Keratinocyte (primary cell): ENCODE results near the gene RECK. TPM values are rescaled to one million over a fixed set of nuclear protein-coding genes. Genes with fewer than 3 reads are reported as not detected.

ENCODE experiments used
- DNase-seq: peaks from one replicate; pipeline ENCODE4 v3.0.0-alpha.2; 2011; ENCODE audit warnings: low read depth, missing footprints, low spot score
- FAIRE-seq: peaks from 2 replicates; lab custom pipeline; 2011; peaks lifted over from hg19 to GRCh38; lab: Jason Lieb, UNC
- H2AFZ ChIP-seq: 2 replicates; pipeline ENCODE4 v1.6.0; 2012; ENCODE audit warnings: low read length, control low read depth, inconsistent platforms; ENCODE audit not compliant: control insufficient read depth
- H3K27ac ChIP-seq: 2 replicates; pipeline ENCODE4 v1.5.1; 2011; ENCODE audit warnings: low read length; ENCODE audit not compliant: control insufficient read depth, insufficient read depth
- H3K27me3 ChIP-seq: 3 replicates; pipeline ENCODE4 v1.6.0; 2011; ENCODE audit warnings: low read length; ENCODE audit not compliant: control insufficient read depth, insufficient read depth; ENCODE audit errors: extremely low read depth
- H3K36me3 ChIP-seq, 2 experiments: 2 replicates in 1 of 2; 3 replicates in 1 of 2; pipeline ENCODE4 v1.5.1; 2011; ENCODE audit warnings: low read length in 2 of 2, mild to moderate bottlenecking in 1 of 2; ENCODE audit not compliant: control insufficient read depth in 2 of 2, insufficient read depth in 2 of 2; ENCODE audit errors: extremely low read depth in 1 of 2
- H3K4me1 ChIP-seq: 3 replicates; pipeline ENCODE4 v1.5.1; 2011; ENCODE audit warnings: low read length; ENCODE audit not compliant: control insufficient read depth, insufficient read depth; ENCODE audit errors: extremely low read depth
- H3K4me2 ChIP-seq: 3 replicates; pipeline ENCODE4 v1.6.0; 2011; ENCODE audit warnings: low read depth, low read length; ENCODE audit not compliant: control insufficient read depth, insufficient read depth; ENCODE audit errors: extremely low read depth
- H3K4me3 ChIP-seq, 3 experiments: fragments of 200-600 bp in 1 of 3; sonication (generic) in 1 of 3; 2 replicates in 2 of 3; 3 replicates in 1 of 3; pipeline ENCODE4 v1.5.1; 2011 to 2016; ENCODE audit warnings: low read length in 3 of 3, mild to moderate bottlenecking in 3 of 3, control low read depth in 2 of 3, inconsistent platforms in 1 of 3, low read depth in 1 of 3, mixed read lengths in 1 of 3, mixed run types in 1 of 3, moderate library complexity in 1 of 3; ENCODE audit not compliant: control insufficient read depth in 2 of 3, insufficient read depth in 2 of 3; ENCODE audit errors: extremely low read depth in 1 of 3
- H3K79me2 ChIP-seq: 2 replicates; pipeline ENCODE4 v1.6.0; 2012; ENCODE audit warnings: low read length; ENCODE audit not compliant: control insufficient read depth, insufficient read depth
- H3K9ac ChIP-seq: 3 replicates; pipeline ENCODE4 v1.6.0; 2011; ENCODE audit warnings: low read length; ENCODE audit not compliant: control insufficient read depth, insufficient read depth; ENCODE audit errors: extremely low read depth
- H3K9me1 ChIP-seq: 3 replicates; pipeline ENCODE4 v1.6.0; 2011; ENCODE audit warnings: low read length; ENCODE audit not compliant: control insufficient read depth, insufficient read depth; ENCODE audit errors: extremely low read depth
- H3K9me3 ChIP-seq: 2 replicates; pipeline ENCODE4 v1.5.1; 2012; ENCODE audit warnings: low read depth, low read length; ENCODE audit not compliant: control insufficient read depth
- H4K20me1 ChIP-seq: 3 replicates; pipeline ENCODE4 v1.6.0; 2011; ENCODE audit warnings: low read length; ENCODE audit not compliant: control insufficient read depth, insufficient read depth; ENCODE audit errors: extremely low read depth
- EZH2 ChIP-seq: IDR thresholded peaks from one replicate; pipeline ENCODE4 v1.6.1; 2012; ENCODE audit warnings: inconsistent platforms, mild to moderate bottlenecking, low read length, moderate library complexity
- dilution Hi-C: fragments of 300-500 bp; cut with MboI; formaldehyde crosslinking; loops from one replicate; pipeline ENCODE4 v1.7.0; 2020; ENCODE audit warnings: low sequenced_read_pairs; ENCODE audit not compliant: extremely low pct_ligation_motif_present
- polyA plus RNA-seq, 5 experiments: library from polyadenylated mRNA; depleted of rRNA in 3 of 5; stranded (reverse) in 3 of 5; stranded (forward) in 1 of 5; unstranded in 1 of 5; fragments of >200 nt; gene quantifications; 1 replicate in 1 of 5; 2 replicates in 3 of 5; 3 replicates in 1 of 5; pipeline versions ENCODE4 v1.2.1 to v1.2.3, GENCODE V29; 2011 to 2012; ENCODE audit warnings: missing spikeins in 2 of 5, low read depth in 1 of 5, low replicate concordance in 1 of 5
- TF ChIP-seq, protein P1 (sequence below), 3 experiments: IDR thresholded peaks in 1 of 3; conservative IDR thresholded peaks in 1 of 3; optimal IDR thresholded peaks in 1 of 3; 2 replicates in 2 of 3; 3 replicates in 1 of 3; pipeline versions ENCODE3 to v1.5.1; 2011; ENCODE audit warnings: low read length in 3 of 3, mild to moderate bottlenecking in 3 of 3, moderate library complexity in 2 of 3, control low read depth in 1 of 3, inconsistent platforms in 1 of 3; ENCODE audit not compliant: insufficient read depth in 2 of 3; ENCODE audit errors: extremely low read depth in 1 of 3

The RECK gene
- polyA plus RNA-seq, 1 donor (not counting 4 experiments of a cell fraction or from before 2014, with no cell fraction given) = 4.6 TPM

DNA sequence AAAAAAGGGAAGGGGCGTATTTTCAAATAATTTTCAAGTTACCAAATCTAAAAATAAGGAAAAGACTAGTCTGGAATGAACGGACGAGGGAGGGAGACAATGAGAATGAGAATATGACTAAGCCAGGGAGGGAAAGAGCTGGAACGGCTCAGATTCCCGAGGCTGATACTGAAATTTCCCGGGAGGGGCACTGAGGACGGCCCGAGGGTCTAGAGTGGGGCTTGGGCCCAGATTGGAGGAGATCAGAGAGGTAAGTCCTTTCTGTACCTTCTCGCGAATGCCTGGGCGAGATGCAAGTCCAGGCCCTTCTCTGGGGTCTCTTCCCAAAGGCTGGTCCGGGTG, 129.1 kb downstream of the RECK start:
- H3K9me1 ChIP-seq = no peaks in the 10 kb centered on the region
- no peaks in the 10 kb centered on the region for H3K36me3 ChIP-seq
- no peak for TF ChIP-seq EZH2
- TF ChIP-seq, protein P1, sequence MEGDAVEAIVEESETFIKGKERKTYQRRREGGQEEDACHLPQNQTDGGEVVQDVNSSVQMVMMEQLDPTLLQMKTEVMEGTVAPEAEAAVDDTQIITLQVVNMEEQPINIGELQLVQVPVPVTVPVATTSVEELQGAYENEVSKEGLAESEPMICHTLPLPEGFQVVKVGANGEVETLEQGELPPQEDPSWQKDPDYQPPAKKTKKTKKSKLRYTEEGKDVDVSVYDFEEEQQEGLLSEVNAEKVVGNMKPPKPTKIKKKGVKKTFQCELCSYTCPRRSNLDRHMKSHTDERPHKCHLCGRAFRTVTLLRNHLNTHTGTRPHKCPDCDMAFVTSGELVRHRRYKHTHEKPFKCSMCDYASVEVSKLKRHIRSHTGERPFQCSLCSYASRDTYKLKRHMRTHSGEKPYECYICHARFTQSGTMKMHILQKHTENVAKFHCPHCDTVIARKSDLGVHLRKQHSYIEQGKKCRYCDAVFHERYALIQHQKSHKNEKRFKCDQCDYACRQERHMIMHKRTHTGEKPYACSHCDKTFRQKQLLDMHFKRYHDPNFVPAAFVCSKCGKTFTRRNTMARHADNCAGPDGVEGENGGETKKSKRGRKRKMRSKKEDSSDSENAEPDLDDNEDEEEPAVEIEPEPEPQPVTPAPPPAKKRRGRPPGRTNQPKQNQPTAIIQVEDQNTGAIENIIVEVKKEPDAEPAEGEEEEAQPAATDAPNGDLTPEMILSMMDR (optimal IDR thresholded peaks at IDR 0.05 in 1 of 3, IDR thresholded peaks at IDR 0.05 in 1 of 3, conservative IDR thresholded peaks at IDR 0.05 in 1 of 3; ENCODE audit: extremely low read depth in 1 of 3, insufficient read depth in 2 of 3, low read length in 3 of 3) = no peak
- dilution Hi-C loops = no loop called here
- peaks cover 10% of the 10 kb centered on the region for H3K4me1 ChIP-seq
- H3K27me3 ChIP-seq = peaks cover 8% of the 10 kb centered on the region
- H3K4me2 ChIP-seq = peak overlapping the region; percentile 82
- no peaks in the 10 kb centered on the region for H3K79me2 ChIP-seq
- H3K4me3 ChIP-seq = peak overlapping the region in 1 of 3 experiments; percentile 13
- no peaks in the 10 kb centered on the region for H4K20me1 ChIP-seq
- DNase-seq = no peak
- H3K27ac ChIP-seq = no peak overlapping the region
- no peak for FAIRE-seq
- H3K9me3 ChIP-seq = no peaks in the 10 kb centered on the region
- H3K9ac ChIP-seq = no peak overlapping the region
- peak overlapping the region; percentile 33 for H2AFZ ChIP-seq

DNA sequence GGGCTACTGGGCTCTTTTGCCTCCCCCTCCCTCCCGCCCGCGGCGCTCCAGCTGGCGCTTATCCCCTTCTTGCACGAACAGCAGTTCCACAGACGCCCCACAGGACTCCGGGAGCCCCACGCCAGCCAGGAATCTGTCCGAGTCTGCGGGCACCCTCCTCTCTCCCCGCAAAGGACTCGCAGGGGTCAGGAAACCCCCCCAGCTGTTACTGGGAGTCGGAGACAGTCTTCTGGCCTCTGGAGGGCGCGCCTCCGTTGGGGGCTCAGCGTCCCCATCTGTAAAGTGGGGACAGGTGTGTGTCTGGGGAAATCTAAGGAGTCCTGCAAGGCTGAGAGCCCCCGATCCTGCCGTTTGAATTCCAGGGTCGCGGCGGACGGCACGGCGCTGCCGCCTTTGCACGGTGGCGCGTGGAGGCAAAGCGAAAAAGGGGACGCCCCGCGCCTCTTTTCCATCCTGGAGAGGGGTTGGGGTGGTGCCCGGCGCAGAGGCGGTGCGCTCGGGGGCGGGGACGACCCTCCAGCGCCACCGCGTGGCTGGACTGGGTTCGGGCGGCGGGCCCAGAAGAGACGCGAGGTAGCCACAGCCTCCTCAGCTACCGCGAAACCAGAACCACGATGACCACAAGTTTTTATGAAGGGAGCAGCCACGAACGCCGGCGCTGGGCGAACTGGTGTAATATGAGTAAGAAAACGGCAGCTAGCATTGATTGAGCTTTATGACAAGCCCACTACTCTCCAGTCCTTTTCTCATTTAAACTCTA, 129.6 kb downstream of the RECK start:
- H3K79me2 ChIP-seq = no peaks in the 10 kb centered on the region
- no peak for FAIRE-seq
- DNase-seq = no peak
- H3K36me3 ChIP-seq = no peaks in the 10 kb centered on the region
- H3K4me3 ChIP-seq = peak overlapping the region; percentile 20 to 61 (median 51)
- H3K27ac ChIP-seq = no peak overlapping the region
- H3K4me1 ChIP-seq = peaks cover 10% of the 10 kb centered on the region
- no peaks in the 10 kb centered on the region for H4K20me1 ChIP-seq
- no peaks in the 10 kb centered on the region for H3K9me3 ChIP-seq
- dilution Hi-C loops = no loop called here
- peak overlapping the region; percentile 58 for H2AFZ ChIP-seq
- no peak for TF ChIP-seq EZH2
- TF ChIP-seq, protein P1 (optimal IDR thresholded peaks at IDR 0.05 in 1 of 3, IDR thresholded peaks at IDR 0.05 in 1 of 3, conservative IDR thresholded peaks at IDR 0.05 in 1 of 3; ENCODE audit: extremely low read depth in 1 of 3, insufficient read depth in 2 of 3, low read length in 3 of 3) = peak; percentile 61 to 93 (median 85)
- peak overlapping the region; percentile 82 for H3K4me2 ChIP-seq
- H3K27me3 ChIP-seq = peaks cover 8% of the 10 kb centered on the region
- H3K9me1 ChIP-seq = no peaks in the 10 kb centered on the region
- H3K9ac ChIP-seq = no peak overlapping the region
